HG03045 (cell line): Measurements from ENCODE around the gene INAFM2.

Experiments used
- ATAC-seq: cut with Tn5 transposase; IDR thresholded peaks from one replicate; pipeline ENCODE4 v1.9.1; 2021; ENCODE audit warnings: mild to moderate bottlenecking, moderate library complexity; ENCODE audit not compliant: unreplicated experiment

The INAFM2 gene

GRCh38 chr15:40340740-40341400 lies 17.4 kb downstream of the INAFM2 start, which contains the start of gene CCDC9B:
CCDC9B (minus strand) TSS chr15:40340939; CDS start chr15:40340819, 120 bp downstream.
- ATAC-seq = no peak

DNA sequence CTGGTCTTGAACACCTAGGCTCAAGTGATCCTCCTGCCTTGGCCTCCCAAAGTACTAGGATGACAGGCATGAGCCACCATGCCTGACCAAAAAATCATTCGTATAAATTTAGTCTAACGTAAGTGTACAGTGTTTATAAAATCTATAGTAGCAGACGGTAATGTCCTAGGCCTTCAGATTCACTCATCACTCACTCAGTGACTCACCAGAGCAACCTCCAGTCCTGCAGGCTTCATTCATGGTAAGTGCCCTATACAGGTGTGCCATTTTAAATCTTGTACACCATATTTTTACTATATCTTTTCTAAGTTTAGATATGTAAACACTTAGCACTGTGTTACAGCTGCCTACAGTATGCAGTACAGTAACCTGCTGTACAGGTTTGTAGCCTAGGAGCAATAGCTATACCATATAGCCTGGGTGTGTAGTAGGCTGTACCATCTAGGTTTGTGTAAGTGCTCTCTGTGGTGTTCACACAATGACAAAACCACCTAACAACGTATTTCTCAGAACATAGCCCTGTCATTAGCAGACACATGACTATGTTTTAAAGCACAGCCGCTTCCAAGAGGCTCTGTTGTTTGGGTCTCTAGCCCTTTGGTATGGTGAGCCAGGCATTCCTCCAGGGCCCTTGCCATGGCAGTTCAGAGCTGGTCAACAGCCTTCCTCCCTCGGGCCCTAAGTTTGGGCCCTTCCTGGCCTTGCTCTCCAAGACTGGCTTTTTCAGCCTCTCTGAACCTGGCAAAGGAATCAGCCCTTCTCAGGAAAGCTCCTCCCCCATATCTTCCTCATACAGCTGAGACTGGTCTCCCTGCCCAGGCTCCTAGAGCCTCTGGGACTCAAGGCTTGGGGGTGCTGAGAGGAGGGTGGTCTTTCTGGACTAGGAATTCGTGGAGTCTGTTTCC lies 19.2 kb downstream of the INAFM2 start:
- ATAC-seq = no peak

DNA sequence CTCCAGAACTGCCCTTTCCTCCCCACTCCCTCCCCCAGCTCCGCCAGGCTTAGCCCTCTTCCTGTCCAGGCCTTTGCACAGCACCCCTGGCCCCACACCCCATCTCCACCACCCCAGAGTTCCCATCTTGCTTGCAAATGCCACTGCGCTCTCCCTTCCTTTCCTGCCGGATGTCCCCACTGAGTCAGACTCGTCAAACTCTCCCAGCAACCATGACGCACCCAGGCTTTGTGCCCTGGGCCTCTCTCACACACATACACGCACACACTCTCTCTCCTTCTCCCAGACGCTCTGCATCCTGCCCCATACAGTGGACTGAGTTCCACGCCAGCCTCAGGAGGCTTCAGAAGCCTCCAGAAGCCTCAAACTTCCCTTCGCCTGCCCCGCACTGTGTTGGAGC lies 20.0 kb downstream of the INAFM2 start:
- ATAC-seq = no peak

GRCh38 chr15:40344217-40344616 lies 20.7 kb downstream of the INAFM2 start:
- ATAC-seq = no peak

GRCh38 chr15:40344631-40345120 lies 21.2 kb downstream of the INAFM2 start:
- ATAC-seq = no peak

DNA sequence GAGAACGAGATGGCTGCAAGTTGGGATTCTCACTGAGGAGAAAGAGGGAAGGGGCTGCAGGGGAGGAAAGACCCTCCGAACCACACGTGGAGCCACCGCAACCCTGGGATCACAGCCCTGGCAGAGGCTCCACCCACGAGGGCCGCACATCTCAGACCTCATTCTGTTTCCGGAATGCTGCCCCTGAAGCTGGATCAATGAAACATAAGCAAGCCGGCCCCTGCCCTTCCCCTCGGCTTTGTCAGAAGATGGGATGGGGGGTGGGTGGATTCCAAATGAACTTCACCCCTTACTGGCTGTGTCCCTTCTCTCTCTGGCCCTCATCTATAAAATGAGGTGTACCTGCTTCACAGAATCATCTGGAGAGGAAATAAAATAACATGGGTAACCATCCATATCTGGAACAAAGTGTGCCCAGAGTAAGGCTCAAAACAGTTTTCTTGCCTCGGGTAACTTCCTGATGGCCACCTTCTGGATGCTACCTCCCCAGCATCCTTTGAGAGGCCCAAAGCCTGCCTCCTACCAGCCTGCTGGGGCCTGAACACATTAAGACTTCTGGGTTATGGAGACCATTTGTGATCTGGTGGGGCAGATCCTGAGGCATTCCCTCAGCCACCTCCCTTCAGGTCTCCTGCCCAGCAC lies 21.9 kb downstream of the INAFM2 start:
- ATAC-seq = no peak

GRCh38 chr15:40345867-40346578 lies 22.5 kb downstream of the INAFM2 start:
- no peak for ATAC-seq

DNA sequence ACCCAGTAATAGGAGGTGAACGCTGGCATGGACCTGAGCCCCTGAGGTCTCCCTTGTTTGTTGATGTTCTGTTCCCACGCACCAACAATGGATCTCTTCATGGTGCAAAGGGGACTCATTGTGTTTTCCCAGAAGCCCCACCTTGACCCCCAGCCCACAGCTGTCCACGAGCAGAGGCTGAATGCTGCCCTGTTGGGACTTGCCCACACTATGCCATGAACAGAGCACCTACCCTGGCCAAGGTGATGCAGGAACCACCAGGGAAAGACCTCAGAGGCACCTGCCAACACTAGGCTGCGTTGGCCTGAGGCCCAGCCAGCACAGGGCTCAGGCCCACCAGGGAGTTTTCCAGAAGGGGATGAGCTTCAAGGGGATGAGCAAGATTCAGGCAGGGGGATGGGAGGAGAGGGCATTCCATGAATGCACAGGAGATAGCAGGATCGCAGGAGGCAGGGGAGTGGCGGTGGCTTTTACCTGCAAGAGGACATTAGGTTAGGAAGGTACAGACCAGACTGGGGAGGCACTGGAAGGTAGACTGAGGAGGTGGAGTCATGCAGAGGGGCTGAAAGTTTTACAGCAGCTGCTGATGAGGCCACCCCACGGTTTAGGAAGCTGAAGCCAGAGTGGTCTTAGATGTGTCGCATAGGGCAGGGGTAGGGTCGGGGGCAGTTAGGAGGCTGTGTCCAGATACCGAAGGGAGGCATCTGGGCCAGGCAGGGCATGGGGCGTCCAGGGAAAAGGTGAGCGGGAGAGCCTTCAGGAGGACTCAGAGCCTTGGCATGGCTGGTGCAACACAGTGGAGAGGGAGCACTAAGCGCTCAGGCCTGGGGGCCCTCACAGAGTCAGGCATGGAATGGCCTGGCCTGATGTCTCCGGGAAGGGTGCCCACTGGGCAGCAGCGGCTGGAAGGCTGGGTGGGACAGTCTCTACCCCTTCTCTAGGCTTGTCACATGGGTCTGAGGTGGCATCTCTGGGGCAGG lies 23.4 kb downstream of the INAFM2 start:
- ATAC-seq = no peak

DNA sequence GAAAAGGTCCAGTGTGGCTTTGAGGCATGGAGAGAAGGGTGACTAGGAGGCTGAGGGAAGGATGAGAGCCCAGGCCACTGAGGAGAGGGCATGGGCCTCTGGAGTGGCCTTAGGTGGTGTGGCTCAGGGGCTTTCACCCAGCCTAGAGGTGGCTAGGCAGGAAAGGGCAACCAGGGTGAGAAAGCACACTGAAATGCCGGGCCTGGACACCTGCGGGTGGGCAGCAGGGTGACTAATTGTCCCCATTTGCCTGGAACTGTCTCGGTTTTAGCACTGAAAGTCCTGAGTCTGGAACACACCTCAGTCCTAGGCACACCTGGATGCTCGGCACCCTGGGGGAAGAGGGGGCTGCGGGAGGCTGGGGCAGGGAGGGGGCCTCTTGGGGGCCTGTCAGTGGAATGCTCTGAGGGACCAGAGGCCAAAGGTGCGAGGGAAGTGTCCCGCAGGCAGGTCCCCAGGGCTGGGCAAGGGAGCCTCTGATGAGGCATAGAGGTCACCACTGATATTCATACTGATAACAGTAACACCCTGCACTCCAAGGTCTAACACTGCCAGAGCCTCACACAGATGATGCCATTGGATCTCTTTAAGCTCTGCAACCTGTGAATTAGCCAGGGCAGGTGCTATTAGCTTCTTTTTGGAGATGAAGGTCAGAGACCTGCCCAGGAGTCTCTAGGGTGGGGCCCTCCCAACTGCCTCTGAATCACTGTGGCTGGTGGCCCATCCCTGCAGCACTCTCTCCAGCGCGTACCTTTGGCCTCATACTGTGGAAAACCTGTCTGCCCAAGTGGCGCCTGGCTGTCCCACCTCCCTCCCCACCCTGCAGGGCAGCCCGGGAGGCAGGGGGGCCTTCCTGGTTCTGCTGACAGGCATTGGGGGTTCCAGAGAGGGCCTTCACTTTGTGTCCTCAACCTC lies 24.3 kb downstream of the INAFM2 start:
- ATAC-seq = no peak

DNA sequence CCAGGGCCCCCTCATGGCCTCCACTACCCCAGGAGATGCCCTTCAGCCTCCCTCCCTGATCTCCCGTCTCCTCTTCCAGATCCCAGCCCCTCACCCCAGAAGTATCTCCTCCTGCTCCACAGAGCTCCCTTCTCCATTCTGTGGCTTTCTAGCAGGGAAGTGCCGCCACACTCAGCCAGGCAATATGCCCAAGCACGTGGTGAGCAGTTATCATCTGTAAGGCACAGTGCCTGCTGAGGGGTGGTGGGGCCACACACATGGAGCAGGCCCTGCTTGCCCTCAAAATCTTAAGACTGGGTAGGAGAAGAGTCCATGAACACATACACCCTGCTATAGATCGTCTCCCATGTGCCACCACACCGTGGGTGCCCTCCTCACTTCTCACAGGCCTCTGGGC lies 25.0 kb downstream of the INAFM2 start:
- ATAC-seq = no peak

DNA sequence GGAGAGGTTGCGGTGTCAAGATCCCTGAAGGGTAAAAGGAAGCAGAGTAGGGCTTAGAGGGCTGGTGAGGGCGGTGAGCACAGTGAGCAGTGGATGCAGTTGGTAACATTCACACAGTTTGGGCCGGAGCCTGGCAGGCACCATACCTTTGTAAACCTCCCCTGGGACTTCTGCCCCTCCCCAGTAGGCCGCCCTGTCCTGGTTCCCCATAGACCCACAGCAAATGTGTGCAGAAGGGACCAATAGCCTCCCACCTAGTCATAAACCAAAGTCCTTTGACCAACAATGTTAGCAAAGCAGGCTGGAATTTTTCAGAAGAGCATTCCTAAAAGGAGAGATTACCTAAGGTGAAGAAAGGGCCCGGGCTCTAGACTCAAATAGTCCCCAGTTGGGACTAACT lies 25.7 kb downstream of the INAFM2 start:
- ATAC-seq = no peak

GRCh38 chr15:40352281-40352901 lies 28.9 kb downstream of the INAFM2 start:
- no peak for ATAC-seq

DNA sequence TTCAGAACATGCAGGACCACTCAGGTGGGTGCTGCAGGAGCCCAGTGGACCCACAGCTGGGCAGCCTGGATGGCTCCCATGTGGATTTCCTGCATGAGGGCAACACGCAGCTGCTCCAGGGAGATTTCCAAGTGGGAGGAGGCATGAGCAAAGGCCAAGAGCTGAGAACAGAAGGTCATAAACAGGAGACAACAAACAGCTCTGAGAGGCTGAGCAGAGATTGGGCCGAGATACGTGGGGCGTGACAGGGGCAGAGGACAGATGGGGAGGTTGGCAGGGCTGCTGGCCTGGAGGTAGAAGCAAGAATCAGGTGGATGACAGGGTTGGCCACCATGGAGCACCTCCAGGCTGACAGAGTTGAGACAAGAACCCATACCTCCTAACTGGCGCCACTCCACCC lies 30.2 kb downstream of the INAFM2 start:
- ATAC-seq = no peak

DNA sequence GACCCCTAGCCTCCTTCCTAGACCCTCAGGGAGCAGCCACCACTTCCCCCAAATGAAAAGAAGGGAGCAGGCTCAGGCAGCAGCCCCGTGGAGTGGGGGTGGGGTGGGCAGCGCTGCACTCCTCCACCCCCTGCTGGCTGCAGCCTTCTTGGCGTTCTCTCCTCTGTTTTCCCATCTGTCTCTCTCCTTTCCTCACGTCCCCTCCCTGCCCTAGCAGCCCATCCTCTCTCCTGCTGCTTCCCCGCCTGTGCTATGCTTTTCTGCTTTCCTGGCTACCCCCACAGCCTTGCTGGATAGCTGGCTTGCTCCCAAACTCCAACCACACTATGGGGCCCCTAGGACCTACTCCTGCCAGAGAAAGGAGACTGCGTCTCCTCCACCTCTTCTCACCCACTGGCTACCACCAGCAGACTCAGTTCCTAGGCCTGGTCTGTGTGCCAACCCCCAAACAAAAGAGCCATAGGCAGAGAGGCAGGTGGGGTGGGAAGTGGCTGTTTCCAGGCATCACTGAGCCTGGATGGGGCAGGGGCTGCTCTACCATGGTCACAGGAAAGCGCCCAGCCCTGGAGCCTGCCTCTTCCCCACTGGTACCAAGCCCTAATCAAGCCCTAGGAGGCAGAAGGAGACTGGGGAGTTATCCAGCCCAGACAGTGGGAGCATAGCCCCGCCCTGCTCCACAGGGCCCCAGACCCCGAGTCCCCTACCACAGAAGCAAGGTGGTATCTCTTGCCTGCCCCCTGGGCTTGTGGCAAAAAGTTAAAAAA lies 31.1 kb downstream of the INAFM2 start:
- ATAC-seq = no peak

- no peak for ATAC-seq
These were observed 32.6 kb downstream of the INAFM2 start for GRCh38 chr15:40355976-40356585.

DNA sequence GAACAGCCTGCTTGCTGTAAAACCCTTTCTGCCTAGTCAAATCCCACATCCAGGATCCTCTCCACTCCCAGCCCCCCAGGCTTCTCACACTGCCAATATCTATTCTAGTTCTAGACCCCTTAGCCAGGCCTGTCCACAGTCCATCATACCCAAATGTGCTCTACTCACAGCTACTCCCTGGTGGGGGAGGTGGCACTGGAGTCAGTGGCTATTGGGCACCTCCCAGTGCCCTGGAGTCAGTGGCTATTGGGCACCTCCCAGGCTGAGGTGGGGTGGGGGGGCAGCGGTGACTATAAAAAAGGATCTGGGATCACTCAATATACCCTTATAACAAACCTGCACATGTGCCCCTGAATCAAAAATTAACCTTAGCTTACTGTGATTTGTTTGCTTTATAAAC lies 33.8 kb downstream of the INAFM2 start:
- ATAC-seq = no peak
